Astrocyte (in vitro differentiated cells and primary cell): Measurements from ENCODE around the gene ADM5. TPM values are rescaled to one million over a fixed set of nuclear protein-coding genes. Genes with fewer than 3 reads are reported as not detected.

Source experiments
- DNase-seq: peaks from one replicate; pipeline ENCODE4 v3.0.0-alpha.2; 2010; ENCODE audit warnings: low read depth
- FAIRE-seq: peaks from 2 replicates; lab custom pipeline; 2011; peaks lifted over from hg19 to GRCh38; lab: Jason Lieb, UNC
- H2AFZ ChIP-seq: 2 replicates; pipeline ENCODE4 v1.6.0; 2012; ENCODE audit warnings: low read depth, low read length, inconsistent platforms
- H3K27ac ChIP-seq: 2 replicates; pipeline ENCODE4 v1.5.1; 2011; ENCODE audit warnings: low read depth, low read length, inconsistent platforms
- H3K27me3 ChIP-seq: 2 replicates; pipeline ENCODE4 v1.6.0; 2011; ENCODE audit warnings: low read length, inconsistent platforms; ENCODE audit not compliant: insufficient read depth
- H3K36me3 ChIP-seq: 2 replicates; pipeline ENCODE4 v1.5.1; 2011; ENCODE audit warnings: low read length, inconsistent platforms; ENCODE audit not compliant: insufficient read depth
- H3K4me1 ChIP-seq: 2 replicates; pipeline ENCODE4 v1.5.1; 2011; ENCODE audit warnings: low read length, inconsistent platforms; ENCODE audit not compliant: insufficient read depth
- H3K4me2 ChIP-seq: 2 replicates; pipeline ENCODE4 v1.6.0; 2012; ENCODE audit warnings: low read length, inconsistent platforms
- H3K4me3 ChIP-seq: 2 replicates; pipeline ENCODE4 v1.5.1; 2011; ENCODE audit warnings: low read depth, mild to moderate bottlenecking, low read length, inconsistent platforms; ENCODE audit not compliant: insufficient read depth
- H3K79me2 ChIP-seq: 2 replicates; pipeline ENCODE4 v1.6.0; 2012; ENCODE audit warnings: mild to moderate bottlenecking, low read length, inconsistent platforms; ENCODE audit not compliant: insufficient read depth
- H3K9ac ChIP-seq: 2 replicates; pipeline ENCODE4 v1.6.0; 2012; ENCODE audit warnings: mild to moderate bottlenecking, low read length, inconsistent platforms
- H3K9me3 ChIP-seq: 2 replicates; pipeline ENCODE4 v1.5.1; 2012; ENCODE audit warnings: low read depth, mild to moderate bottlenecking, low read length, inconsistent platforms; ENCODE audit not compliant: insufficient read depth
- H4K20me1 ChIP-seq: 2 replicates; pipeline ENCODE4 v1.6.0; 2012; ENCODE audit warnings: low read length, inconsistent platforms; ENCODE audit not compliant: insufficient read depth
- H3K27ac Mint-ChIP-seq: one replicate; pipeline ENCODE4 v1.8.0; 2021; ENCODE audit warnings: mild to moderate bottlenecking, mixed read lengths; ENCODE audit not compliant: unreplicated experiment
- H3K27me3 Mint-ChIP-seq: one replicate; pipeline ENCODE4 v1.8.0; 2021; ENCODE audit warnings: low read depth, mixed read lengths; ENCODE audit not compliant: unreplicated experiment
- H3K36me3 Mint-ChIP-seq: one replicate; pipeline ENCODE4 v1.8.0; 2021; ENCODE audit warnings: low read depth, mixed read lengths; ENCODE audit not compliant: unreplicated experiment
- H3K4me1 Mint-ChIP-seq: one replicate; pipeline ENCODE4 v1.8.0; 2021; ENCODE audit warnings: low read depth, mixed read lengths; ENCODE audit not compliant: unreplicated experiment
- H3K4me3 Mint-ChIP-seq: one replicate; pipeline ENCODE4 v1.8.0; 2021; ENCODE audit warnings: mild to moderate bottlenecking, moderate library complexity, mixed read lengths; ENCODE audit not compliant: unreplicated experiment
- H3K9me3 Mint-ChIP-seq: one replicate; pipeline ENCODE4 v1.8.0; 2021; ENCODE audit warnings: mild to moderate bottlenecking, mixed read lengths; ENCODE audit not compliant: unreplicated experiment
- EZH2 ChIP-seq: IDR thresholded peaks from 2 replicates; pipeline ENCODE4 v1.6.1; 2012; ENCODE audit warnings: mild to moderate bottlenecking, low read length, inconsistent platforms; ENCODE audit not compliant: insufficient read depth
- total RNA-seq: library from RNA; stranded (reverse); gene quantifications from 2 replicates; pipeline ENCODE4 v1.2.1, GENCODE V29; 2021
- TF ChIP-seq, protein P1 (sequence below): IDR thresholded peaks from 2 replicates; pipeline ENCODE4 v1.5.1; 2011; ENCODE audit warnings: low read depth, mild to moderate bottlenecking, inconsistent platforms, low read length, moderate library complexity; ENCODE audit not compliant: insufficient read depth

Gene ADM5
- total RNA-seq, 1 donor from 2014 or later, result 1.6 TPM

DNA sequence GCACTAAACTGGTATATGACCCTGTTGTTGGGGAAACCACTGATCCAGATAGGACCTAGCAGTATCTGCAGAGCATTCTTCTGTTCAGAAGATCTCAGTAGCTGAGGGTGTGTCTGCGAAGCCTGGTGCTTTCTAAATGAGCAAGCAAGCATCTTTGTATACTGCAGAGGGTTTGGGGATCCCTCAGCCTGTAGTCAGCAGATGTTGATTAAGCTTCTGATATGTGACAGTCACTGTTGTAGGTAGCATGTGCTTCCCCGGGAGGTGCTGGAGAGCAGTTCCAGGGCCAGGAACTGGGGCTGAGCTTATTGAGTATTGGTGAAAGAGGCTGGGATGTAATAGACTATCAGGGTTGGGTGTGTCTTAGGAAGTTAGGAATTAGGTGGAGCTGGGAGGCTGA is 45.9 kb upstream of the ADM5 start:
- Histone ChIP-seq H3K9ac (peak overlapping the region; percentile 100), H2AFZ (no peak overlapping the region), H3K9me3 (no peaks in the 10 kb centered on the region), H3K79me2 (peaks cover 68% of the 10 kb centered on the region), H3K27ac (no peak overlapping the region), H3K27me3 (no peaks in the 10 kb centered on the region), H4K20me1 (peaks cover 50% of the 10 kb centered on the region), H3K4me3 (peak overlapping the region; percentile 100), H3K36me3 (peaks cover 3% of the 10 kb centered on the region), H3K4me2 (peak overlapping the region; percentile 96), H3K4me1 (peaks cover 29% of the 10 kb centered on the region)
- TF ChIP-seq, protein P1, sequence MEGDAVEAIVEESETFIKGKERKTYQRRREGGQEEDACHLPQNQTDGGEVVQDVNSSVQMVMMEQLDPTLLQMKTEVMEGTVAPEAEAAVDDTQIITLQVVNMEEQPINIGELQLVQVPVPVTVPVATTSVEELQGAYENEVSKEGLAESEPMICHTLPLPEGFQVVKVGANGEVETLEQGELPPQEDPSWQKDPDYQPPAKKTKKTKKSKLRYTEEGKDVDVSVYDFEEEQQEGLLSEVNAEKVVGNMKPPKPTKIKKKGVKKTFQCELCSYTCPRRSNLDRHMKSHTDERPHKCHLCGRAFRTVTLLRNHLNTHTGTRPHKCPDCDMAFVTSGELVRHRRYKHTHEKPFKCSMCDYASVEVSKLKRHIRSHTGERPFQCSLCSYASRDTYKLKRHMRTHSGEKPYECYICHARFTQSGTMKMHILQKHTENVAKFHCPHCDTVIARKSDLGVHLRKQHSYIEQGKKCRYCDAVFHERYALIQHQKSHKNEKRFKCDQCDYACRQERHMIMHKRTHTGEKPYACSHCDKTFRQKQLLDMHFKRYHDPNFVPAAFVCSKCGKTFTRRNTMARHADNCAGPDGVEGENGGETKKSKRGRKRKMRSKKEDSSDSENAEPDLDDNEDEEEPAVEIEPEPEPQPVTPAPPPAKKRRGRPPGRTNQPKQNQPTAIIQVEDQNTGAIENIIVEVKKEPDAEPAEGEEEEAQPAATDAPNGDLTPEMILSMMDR, result no peak
- no peak for TF ChIP-seq EZH2
- peaks cover 6% of the 10 kb centered on the region for H3K36me3 Mint-ChIP-seq
- no peak for DNase-seq
- H3K4me1 Mint-ChIP-seq, result peaks cover 25% of the 10 kb centered on the region
- no peaks in the 10 kb centered on the region for H3K9me3 Mint-ChIP-seq
- H3K27me3 Mint-ChIP-seq, result no peaks in the 10 kb centered on the region
- FAIRE-seq, result no peak
- H3K27ac Mint-ChIP-seq, result peak overlapping the region; percentile 99
- peak overlapping the region; percentile 100 for H3K4me3 Mint-ChIP-seq

DNA sequence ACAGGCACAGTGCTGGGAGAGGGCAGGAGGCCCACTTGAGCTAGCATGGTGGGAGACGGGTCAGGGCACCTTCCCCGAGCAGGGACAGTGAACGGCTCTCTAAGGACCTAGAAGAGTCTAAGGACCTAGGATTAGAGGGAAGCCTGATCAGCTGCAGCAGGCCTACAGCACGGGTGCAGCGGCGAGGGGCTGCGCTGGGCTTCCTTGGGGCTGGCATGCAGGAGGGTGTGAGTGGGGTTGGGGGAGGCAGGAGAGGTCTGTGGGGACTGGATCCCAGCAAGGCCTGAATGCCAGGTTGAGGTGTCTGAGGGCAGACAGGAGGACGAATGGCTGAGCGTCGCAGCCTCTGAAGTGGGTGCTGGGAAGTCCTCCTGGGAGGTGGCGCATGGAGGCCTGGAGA is 43.8 kb upstream of the ADM5 start:
- no peaks in the 10 kb centered on the region for H3K9me3 Mint-ChIP-seq
- H3K27me3 Mint-ChIP-seq, result no peaks in the 10 kb centered on the region
- peaks cover 22% of the 10 kb centered on the region for H3K4me1 ChIP-seq
- no peak overlapping the region for H3K4me2 ChIP-seq
- H3K36me3 ChIP-seq, result peaks cover 3% of the 10 kb centered on the region
- H3K4me1 Mint-ChIP-seq, result peaks cover 20% of the 10 kb centered on the region
- no peak overlapping the region for H3K9ac ChIP-seq
- no peak overlapping the region for H3K4me3 Mint-ChIP-seq
- H3K27me3 ChIP-seq, result no peaks in the 10 kb centered on the region
- TF ChIP-seq, protein P1, result no peak
- no peak for TF ChIP-seq EZH2
- H2AFZ ChIP-seq, result no peak overlapping the region
- H3K27ac Mint-ChIP-seq, result peak overlapping the region; percentile 53
- peaks cover 77% of the 10 kb centered on the region for H3K79me2 ChIP-seq
- no peak for FAIRE-seq
- peaks cover 6% of the 10 kb centered on the region for H3K36me3 Mint-ChIP-seq
- H3K4me3 ChIP-seq, result no peak overlapping the region
- no peak overlapping the region for H3K27ac ChIP-seq
- H4K20me1 ChIP-seq, result peaks cover 69% of the 10 kb centered on the region
- no peak for DNase-seq
- H3K9me3 ChIP-seq, result no peaks in the 10 kb centered on the region

DNA sequence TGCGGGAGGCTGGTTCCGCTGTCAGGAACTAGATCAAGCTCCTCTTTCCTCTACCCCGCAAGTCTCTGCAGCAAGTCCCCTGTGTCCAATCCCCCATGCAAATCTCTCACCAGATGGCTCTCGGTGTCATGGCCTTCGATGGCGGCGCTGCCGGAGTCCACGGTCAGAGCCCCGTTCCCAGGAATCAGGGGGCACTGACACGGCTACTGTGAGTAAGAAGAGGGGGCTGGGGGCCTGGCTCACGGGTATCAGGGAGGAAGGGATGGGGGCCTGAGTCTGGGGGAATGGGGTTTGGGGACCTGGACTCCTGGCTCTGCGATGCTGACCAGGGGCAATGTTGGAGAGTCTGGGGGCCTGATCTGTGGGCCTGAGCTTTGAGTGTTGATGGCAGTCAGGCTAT is 43.4 kb upstream of the ADM5 start:
- Histone ChIP-seq H3K79me2 (peaks cover 77% of the 10 kb centered on the region), H3K4me1 (peaks cover 18% of the 10 kb centered on the region), H3K4me3 (no peak overlapping the region), H3K27me3 (no peaks in the 10 kb centered on the region), H2AFZ (no peak overlapping the region), H3K27ac (no peak overlapping the region), H4K20me1 (peaks cover 70% of the 10 kb centered on the region), H3K9ac (no peak overlapping the region), H3K4me2 (no peak overlapping the region), H3K36me3 (peaks cover 3% of the 10 kb centered on the region), H3K9me3 (no peaks in the 10 kb centered on the region)
- Mint-ChIP-seq H3K27ac (peak overlapping the region; percentile 81), H3K4me3 (no peak overlapping the region), H3K27me3 (no peaks in the 10 kb centered on the region), H3K36me3 (peaks cover 6% of the 10 kb centered on the region), H3K9me3 (no peaks in the 10 kb centered on the region), H3K4me1 (peaks cover 17% of the 10 kb centered on the region)
- no peak for DNase-seq
- TF ChIP-seq EZH2, result no peak
- TF ChIP-seq, protein P1, result no peak
- FAIRE-seq, result no peak
